Measurements from ENCODE around the gene PPP1R12C.

The PPP1R12C gene

DNA sequence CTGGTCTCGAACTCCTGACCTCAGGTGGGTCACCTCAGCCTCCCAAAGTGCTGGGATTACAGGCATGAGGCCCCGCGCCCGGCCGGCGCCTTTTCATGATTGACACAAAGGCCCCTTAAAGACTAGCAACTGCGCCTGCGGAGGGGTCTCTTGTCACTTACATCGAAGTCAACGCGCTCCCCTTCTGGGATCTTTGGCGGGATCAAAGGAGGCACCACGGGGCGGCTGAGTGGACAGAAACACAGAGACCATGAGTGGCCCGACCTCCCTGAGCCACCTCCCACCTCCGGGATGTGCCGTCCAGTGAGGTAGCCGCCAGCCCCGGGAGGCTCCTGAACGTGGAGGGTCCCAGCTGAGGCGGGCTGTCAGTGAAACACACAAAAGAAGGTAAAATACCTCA lies 24.3 kb upstream of the PPP1R12C start:
- DNase-seq (ENCODE audit: low read depth) = no peak
- no peak overlapping the region for H3K4me3 ChIP-seq (ENCODE audit: low read length)

GRCh38 chr19:55137915-55138314 lies 20.5 kb upstream of the PPP1R12C start:
- DNase-seq (ENCODE audit: low read depth) = no peak
- TF ChIP-seq, protein P1, sequence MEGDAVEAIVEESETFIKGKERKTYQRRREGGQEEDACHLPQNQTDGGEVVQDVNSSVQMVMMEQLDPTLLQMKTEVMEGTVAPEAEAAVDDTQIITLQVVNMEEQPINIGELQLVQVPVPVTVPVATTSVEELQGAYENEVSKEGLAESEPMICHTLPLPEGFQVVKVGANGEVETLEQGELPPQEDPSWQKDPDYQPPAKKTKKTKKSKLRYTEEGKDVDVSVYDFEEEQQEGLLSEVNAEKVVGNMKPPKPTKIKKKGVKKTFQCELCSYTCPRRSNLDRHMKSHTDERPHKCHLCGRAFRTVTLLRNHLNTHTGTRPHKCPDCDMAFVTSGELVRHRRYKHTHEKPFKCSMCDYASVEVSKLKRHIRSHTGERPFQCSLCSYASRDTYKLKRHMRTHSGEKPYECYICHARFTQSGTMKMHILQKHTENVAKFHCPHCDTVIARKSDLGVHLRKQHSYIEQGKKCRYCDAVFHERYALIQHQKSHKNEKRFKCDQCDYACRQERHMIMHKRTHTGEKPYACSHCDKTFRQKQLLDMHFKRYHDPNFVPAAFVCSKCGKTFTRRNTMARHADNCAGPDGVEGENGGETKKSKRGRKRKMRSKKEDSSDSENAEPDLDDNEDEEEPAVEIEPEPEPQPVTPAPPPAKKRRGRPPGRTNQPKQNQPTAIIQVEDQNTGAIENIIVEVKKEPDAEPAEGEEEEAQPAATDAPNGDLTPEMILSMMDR (conservative IDR thresholded peaks at IDR 0.05; ENCODE audit: low read length) = no peak

More for the DNA sequence above, 24.3 kb upstream of the PPP1R12C start:
- TF ChIP-seq, protein P1 (conservative IDR thresholded peaks at IDR 0.05; ENCODE audit: low read length) = no peak

GRCh38 chr19:55136399-55137102 lies 19.1 kb upstream of the PPP1R12C start:
- TF ChIP-seq, protein P1 (conservative IDR thresholded peaks at IDR 0.05; ENCODE audit: low read length) = no peak
- no peak for DNase-seq (ENCODE audit: low read depth)
- no peak overlapping the region for H3K4me3 ChIP-seq (ENCODE audit: low read length)

More at GRCh38 chr19:55137915-55138314, 20.5 kb upstream of the PPP1R12C start:
- H3K4me3 ChIP-seq (ENCODE audit: low read length) = no peak overlapping the region

- H3K4me3 ChIP-seq (ENCODE audit: low read length) = no peak overlapping the region
- DNase-seq (ENCODE audit: low read depth) = no peak
- TF ChIP-seq, protein P1 (conservative IDR thresholded peaks at IDR 0.05; ENCODE audit: low read length) = no peak
These were observed 17.3 kb upstream of the PPP1R12C start for GRCh38 chr19:55134736-55135135.

GRCh38 chr19:55133639-55134444 lies 16.4 kb upstream of the PPP1R12C start:
- no peak for DNase-seq (ENCODE audit: low read depth)
- no peak overlapping the region for H3K4me3 ChIP-seq (ENCODE audit: low read length)
- TF ChIP-seq, protein P1 (conservative IDR thresholded peaks at IDR 0.05; ENCODE audit: low read length) = no peak

GRCh38 chr19:55132453-55133129 lies 15.2 kb upstream of the PPP1R12C start:
- TF ChIP-seq, protein P1 (conservative IDR thresholded peaks at IDR 0.05; ENCODE audit: low read length) = peak; percentile 11; the same call in 1 of the 2 replicates
- no peak overlapping the region for H3K4me3 ChIP-seq (ENCODE audit: low read length)
- no peak for DNase-seq (ENCODE audit: low read depth)
